Urothelium cell line (cell line): ENCODE measurements around the gene OPN1LW.
"Not testable (repeated sequence)": the region's sequence is repeated elsewhere in the genome, so short reads cannot be mapped to it uniquely, and the experiment has no call there.

Source experiments
- DNase-seq: peaks from one replicate; pipeline ENCODE4 v3.0.0; 2011; ENCODE audit warnings: low spot score, mixed read lengths
- FAIRE-seq: peaks from 2 replicates; lab custom pipeline; 2011; peaks lifted over from hg19 to GRCh38; lab: Jason Lieb, UNC

Gene OPN1LW

DNA sequence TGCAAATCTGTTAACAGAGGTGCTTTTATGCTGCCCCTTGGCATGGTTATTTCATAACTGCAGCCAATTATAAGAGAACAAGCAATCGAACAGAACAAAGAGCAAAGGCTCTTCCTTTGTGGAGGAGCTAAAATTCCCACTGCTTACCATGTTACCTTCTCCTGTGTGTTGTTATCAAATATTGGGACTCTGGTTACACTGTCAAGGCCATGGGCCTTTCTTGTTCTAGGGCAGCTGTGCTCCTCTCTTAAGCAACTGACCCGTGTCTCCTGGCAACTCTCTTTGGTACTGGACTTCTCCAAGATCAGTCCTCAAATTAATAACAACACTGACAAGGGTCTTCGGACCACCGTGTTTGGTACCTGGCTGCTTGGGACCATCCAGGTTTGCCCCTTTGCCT, 12.1 kb upstream of the OPN1LW start:
- DNase-seq = no peak
- FAIRE-seq = no peak

DNA sequence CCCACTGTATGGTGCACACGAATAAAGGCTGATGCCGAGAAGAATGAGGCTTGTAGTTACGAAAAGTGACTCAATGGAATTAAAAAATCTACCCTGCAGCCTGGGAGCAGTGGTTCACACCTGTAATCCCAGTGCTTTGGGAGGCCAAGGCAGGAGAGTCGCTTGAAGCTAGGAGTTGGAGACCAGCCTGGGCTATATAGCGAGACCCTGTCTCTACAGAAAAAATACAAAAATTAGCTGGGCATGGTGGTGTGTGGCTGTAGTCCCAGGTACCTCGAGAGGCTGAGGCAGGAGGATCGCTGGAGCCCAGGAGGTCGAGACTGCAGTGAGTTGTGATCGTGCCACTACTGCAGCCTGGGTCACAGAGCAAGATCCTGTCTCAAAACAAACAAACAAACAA, 11.7 kb upstream of the OPN1LW start:
- FAIRE-seq (no peak), DNase-seq (no peak)

DNA sequence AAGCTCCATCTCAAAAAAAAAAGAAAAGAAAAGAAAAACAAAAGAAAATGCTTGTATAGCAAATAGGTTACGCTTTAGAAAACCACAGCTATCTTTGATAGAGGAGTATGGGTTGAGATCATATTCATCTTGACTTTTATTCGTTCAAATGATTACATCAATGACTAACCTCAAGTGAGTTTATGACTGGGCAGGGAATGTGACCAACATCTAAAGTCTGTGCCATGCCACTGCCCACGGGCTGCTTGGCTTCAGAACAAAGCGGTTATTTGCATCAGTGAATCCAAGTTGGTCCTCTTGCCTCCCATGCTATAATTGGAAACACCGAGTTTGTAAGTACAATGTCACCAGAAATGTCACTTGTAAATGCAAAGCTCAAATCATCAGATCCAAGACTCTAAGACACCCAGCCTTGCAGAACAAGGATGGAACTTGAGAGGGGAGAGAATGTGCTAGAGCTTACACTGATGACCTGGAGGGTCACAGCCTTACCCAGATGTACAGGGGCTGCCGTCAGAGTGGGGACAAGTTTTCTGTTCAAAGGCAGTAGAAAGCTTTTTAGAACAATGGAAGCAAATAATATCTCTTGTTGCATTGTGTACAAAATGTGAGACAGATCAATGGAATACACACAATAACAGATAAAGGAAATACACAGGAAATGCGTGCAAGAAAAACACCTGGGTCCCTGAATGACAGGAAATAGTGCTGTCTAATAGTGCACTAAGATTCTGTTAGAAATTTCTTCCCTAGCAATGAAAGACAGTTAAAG, 8.4 kb upstream of the OPN1LW start:
- no peak for FAIRE-seq
- no peak for DNase-seq

DNA sequence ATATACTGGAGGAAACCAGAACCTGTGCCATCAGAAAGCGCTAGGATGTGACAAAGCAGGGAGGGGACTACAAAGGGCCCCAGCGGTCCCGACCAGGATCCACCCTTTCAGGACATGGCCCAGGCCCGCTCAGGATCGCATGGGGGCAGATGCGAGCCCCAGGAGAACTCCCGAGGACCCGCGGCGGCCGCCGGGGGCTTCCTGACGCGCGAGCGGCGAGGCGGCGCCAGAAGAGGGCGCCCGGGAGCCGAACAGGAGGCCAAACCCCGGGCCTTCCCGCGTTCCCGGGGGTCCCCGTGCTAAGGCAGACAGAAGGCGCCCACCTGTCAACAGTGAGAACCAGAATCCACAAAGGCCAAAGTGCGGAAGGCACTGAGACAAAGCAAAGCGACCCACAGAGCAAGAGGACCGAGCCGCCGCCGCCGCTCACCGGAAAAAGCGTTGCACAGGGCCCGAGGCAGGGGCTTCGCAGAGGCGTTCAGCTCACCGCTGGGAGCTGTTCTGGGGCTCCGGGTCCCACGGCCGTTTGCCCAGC, 7.3 kb upstream of the OPN1LW start:
- peak; percentile 79 for DNase-seq

DNA sequence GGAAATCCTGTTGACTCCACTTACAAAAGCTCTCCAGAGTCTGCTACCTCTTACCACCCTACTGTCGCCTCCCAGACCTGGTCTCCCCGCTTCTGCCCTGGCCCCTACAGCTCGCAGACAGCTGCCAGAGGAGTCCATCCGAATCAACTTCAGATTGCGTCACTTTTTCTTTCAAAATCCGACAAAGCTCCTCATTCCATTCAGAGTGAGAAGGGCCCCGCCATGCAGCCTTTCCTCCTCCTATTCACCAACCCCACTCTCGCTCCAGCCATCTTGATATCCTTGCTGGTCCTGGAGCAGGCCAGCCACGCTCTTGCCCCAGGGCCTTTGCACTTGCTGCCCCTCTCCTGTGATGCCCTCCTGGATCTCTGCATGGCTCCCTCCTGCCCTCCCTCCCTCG, 5.2 kb upstream of the OPN1LW start:
- FAIRE-seq (no peak), DNase-seq (no peak)

More for the DNA sequence above, 7.3 kb upstream of the OPN1LW start:
- no peak for FAIRE-seq

DNA sequence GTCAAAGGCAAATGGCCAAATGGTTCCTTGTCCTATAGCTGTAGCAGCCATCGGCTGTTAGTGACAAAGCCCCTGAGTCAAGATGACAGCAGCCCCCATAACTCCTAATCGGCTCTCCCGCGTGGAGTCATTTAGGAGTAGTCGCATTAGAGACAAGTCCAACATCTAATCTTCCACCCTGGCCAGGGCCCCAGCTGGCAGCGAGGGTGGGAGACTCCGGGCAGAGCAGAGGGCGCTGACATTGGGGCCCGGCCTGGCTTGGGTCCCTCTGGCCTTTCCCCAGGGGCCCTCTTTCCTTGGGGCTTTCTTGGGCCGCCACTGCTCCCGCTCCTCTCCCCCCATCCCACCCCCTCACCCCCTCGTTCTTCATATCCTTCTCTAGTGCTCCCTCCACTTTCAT, 3.8 kb upstream of the OPN1LW start:
- DNase-seq (no peak), FAIRE-seq (no peak)

DNA sequence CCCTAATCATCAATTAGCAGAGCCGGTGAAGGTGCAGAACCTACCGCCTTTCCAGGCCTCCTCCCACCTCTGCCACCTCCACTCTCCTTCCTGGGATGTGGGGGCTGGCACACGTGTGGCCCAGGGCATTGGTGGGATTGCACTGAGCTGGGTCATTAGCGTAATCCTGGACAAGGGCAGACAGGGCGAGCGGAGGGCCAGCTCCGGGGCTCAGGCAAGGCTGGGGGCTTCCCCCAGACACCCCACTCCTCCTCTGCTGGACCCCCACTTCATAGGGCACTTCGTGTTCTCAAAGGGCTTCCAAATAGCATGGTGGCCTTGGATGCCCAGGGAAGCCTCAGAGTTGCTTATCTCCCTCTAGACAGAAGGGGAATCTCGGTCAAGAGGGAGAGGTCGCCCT, 3.3 kb upstream of the OPN1LW start:
- no peak for FAIRE-seq

DNA sequence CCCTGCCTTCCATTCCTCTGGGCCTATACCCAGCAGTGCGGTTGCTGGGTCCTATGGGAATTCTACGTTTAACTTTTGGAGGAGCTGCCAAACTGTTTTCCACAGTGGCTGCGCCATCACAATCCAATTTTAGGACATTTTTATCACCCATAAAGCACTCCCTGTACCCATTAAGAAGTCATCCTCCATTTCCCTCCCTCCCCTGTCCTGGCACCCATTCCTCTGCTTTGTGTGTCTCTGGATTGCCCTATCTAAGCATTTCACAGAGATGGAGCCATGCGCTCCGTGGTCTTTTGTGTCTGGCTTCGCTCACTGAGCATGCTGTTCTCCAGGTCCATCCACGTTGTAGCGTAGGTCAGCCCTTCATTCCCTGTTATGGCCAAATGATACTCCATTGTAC, 1.7 kb upstream of the OPN1LW start:
- FAIRE-seq = no peak
- DNase-seq = no peak

More for the DNA sequence above, 3.3 kb upstream of the OPN1LW start:
- no peak for DNase-seq

DNA sequence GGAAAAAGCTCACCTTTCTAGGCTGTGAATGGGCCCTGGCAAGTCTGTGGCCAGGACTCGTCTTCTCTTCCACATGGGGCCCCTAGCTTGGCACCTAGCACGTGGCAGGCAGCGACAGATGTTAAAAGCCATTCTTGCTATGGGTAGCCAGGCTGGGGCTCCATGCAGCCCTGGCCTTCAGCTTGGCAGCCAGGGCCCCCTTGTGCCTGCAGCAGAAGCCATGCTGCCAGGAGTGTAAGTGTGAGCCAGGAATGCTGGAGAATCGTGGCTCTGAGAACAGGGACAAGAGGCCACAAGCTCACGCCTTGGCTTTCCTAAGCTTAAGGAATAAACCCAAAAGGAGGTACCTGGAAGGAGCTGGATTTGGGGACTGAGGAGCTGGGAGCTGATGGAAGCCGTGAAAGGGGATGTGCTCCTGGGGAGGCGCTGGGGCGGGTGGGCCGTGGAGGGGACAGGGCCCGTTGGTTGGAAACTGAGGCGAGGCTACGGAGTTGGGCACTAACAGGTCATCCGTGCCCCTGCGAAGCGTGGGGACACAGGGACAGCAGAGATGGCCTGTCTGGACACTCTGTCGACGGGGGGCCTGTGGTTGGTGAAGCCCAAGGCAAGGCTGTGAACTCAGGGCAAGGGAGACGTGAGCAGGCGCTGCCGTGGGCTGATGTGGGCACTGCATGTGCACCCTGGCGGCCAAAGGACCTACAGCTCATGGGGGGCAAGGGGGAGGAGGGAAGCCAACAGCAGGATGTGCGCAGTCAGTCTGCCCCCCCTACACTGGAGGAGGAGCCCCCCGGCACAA, 895 bp upstream of the OPN1LW start:
- FAIRE-seq (no peak), DNase-seq (no peak)

DNA sequence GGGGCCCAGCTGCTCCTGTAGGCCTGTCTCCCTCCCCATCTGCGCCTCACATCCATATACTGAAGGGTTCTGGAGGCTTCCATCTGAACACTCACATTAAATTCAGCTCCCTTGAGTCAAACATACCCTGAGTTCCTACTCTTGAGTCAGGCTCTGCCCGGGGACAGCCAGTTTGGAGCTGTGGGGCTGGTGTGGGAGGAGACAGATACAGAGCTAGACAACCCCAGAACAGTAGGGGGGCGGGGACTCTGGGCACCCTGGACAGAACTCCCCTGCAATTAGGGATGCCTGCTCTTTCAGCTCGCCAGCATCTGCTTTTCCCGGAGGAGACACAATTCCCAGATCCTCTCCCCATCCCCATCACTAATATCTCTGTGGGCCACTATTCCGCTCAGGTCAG, 7.0 kb downstream of the OPN1LW start:
- not testable (repeated sequence) for DNase-seq, FAIRE-seq

DNA sequence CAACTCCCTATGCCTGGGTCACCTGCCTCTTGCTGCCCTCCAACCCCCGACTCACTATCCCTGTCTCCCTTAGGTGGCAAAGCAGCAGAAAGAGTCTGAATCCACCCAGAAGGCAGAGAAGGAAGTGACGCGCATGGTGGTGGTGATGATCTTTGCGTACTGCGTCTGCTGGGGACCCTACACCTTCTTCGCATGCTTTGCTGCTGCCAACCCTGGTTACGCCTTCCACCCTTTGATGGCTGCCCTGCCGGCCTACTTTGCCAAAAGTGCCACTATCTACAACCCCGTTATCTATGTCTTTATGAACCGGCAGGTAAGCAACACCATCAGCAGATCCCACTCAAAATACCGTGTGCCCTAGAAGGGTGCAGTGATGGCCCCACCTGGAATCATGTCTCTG, 12.2 kb downstream of the OPN1LW start:
- not testable (repeated sequence) for DNase-seq, FAIRE-seq

DNA sequence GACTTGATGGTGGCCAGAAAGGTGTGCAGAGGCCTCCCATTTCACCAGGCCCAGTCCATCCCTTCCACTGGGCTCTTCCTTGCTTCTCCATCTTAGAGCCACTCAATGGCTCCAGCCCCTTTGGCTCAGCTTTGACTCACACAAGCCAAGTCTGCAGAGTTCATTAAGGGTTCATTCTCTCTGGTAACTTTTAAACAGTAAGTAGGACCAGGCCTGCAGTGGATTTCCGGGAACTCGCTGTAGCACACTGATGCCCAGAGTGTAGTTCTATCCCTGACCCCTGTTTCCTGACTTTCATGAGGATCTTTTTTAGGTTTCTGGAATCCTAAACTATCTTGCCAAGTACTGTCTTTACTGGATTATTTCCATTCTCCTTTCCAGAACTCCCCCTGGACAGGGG, 13.2 kb downstream of the OPN1LW start:
- not testable (repeated sequence) for DNase-seq

DNA sequence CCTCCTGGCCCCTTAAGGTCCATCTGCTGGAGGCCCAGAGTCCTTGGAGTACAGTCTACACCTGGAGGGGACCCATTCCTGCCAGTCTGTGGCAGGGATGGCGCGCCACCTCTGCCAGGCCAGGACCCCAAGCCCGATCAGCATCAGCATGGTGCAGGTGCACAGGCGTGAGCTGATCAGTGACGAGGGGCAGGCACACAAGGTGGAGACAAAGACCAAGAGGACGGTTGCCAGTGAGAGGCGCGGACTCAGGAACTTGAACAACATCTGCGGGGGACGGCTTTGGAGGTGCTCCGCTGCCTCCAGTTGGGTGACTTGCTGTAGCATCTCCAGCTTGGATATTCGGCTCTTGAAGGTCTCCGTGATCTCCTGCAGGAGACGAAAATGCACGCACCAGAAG, 15.3 kb downstream of the OPN1LW start:
- DNase-seq, FAIRE-seq: not testable (repeated sequence)

More for the DNA sequence above, 13.2 kb downstream of the OPN1LW start:
- not testable (repeated sequence) for FAIRE-seq

DNA sequence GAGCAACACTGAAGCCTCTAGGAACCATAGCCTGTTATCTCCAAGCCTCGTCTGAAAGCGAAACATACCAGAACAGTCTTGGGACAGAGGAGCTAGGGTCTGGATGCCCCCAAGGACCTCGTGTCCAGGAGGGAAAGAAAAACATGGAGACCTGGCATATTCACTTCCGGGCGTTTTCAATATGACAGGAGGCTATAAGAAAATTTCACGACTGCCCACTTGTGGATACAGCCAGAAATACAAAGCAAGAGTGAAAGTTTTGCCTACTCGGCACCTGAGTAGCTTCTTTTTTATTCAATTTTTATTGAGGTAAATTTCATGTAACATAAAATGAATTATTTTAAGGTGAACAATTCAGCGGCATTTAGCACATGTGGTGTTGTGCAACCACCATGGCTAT, 20.9 kb downstream of the OPN1LW start:
- DNase-seq, FAIRE-seq: not testable (repeated sequence)

DNA sequence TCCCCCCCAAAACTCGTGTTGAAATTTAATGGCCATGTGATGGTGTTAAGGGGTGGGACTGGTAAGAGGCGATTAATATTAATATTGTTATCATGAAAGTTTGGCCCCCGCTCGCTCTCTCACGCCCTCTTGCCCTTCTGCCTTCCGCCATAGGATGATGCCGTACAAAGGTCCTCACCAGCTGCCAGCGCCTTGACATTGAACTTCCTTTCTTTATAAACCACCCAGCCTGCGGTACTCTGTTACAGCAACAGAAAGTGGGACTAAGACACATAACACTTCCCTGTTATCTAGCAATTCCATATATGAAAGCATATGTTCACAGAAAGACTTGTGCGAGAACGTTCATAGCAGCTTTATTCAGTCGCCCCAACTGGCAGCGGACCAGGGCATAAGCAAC, 24.3 kb downstream of the OPN1LW start:
- not testable (repeated sequence) for FAIRE-seq

DNA sequence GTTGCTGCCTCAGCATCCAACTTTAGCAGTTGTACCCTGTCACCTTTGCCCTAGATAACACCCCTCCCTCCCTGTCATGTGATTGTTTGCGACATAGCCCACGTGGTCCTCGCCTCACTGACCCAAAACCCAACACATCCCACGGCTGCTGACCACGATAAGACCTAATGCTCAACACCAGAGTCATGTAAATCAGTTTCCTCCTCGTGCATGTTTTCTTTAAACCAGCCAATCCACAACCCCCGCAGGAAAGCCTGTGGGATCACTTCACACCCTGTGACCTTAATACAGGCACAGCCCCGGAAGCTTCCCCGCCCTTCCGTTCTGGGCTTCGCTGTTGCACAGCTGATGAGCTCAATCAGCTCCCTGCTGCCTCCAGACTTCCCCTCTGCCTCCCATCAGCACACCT, 28.5 kb downstream of the OPN1LW start:
- not testable (repeated sequence) for FAIRE-seq, DNase-seq

More for the DNA sequence above, 24.3 kb downstream of the OPN1LW start:
- not testable (repeated sequence) for DNase-seq

DNA sequence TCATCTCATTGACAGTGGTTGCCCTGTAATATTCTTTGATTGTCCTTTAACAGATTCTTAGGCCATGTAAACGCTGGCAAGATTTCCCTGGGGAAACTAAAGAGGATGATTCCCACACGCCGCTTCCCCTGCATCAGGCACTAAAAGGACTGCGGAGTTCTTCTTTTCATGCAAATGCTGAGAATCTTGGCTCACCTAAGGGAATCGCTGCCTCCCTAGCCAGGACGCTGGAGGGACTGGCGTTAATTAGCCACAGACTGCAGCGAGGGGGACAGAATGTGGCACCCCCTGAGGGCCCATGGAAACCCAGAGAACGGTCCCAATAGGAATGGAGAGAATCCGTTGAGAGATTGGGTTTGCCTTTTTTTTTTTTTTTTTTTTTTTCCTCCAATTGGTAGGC, 30.3 kb downstream of the OPN1LW start:
- DNase-seq, FAIRE-seq: not testable (repeated sequence)

DNA sequence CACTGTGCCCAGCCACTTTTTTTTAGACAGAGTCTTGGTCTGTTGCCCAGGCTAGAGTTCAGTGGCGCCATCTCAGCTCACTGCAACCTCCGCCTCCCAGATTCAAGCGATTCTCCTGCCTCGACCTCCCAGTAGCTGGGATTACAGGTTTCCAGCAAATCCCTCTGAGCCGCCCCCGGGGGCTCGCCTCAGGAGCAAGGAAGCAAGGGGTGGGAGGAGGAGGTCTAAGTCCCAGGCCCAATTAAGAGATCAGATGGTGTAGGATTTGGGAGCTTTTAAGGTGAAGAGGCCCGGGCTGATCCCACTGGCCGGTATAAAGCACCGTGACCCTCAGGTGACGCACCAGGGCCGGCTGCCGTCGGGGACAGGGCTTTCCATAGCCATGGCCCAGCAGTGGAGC, 38.3 kb downstream of the OPN1LW start, which contains the start of gene OPN1MW:
Gene OPN1MW, plus strand, starts transcription at position 301 of the 400 bp plus-strand sequence. Its CDS starts 82 bp downstream, at position 383.
- FAIRE-seq, DNase-seq: not testable (repeated sequence)

DNA sequence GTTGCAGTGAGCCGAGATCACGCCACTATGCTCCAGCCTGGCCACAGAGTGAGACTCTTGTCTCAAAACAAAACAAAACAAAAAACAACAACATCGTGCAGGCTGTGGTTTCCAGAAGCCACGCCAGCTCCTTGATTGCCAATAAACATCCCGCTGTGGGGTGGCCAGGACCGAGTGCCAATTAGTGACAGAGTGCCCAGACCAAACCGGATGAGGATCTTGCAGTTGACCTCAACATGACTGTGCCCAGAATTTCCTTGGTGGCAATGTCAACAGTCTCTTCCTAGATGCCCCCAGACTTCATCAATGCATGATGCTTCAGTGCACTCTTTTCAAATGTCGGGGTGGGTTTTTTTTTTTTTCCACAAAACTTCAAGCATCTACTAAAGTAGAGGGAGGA, 39.8 kb downstream of the OPN1LW start:
- DNase-seq, FAIRE-seq: not testable (repeated sequence)

DNA sequence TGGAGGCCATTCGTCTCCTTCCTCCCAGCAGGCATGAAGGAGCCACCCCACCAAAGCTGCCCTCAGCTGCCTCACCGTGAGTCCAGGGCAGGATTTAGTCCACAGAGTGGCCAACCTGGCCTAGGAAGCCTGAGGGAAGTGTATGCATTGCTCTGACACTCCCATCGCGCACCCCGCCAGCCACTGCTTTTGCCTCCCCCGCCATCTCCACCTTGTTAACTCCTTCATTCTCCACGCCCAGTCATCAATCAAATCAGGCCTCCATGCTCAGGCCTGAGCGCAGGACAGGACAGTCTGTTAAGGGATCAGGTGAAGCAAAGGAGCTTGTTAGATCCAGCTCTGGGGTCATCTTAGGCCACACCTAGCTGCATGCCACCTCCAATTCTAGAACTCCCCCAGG, 48.8 kb downstream of the OPN1LW start:
- not testable (repeated sequence) for DNase-seq, FAIRE-seq

DNA sequence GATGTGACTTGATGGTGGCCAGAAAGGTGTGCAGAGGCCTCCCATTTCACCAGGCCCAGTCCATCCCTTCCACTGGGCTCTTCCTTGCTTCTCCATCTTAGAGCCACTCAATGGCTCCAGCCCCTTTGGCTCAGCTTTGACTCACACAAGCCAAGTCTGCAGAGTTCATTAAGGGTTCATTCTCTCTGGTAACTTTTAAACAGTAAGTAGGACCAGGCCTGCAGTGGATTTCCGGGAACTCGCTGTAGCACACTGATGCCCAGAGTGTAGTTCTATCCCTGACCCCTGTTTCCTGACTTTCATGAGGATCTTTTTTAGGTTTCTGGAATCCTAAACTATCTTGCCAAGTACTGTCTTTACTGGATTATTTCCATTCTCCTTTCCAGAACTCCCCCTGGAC, 50.3 kb downstream of the OPN1LW start:
- FAIRE-seq = not testable (repeated sequence)

More for the DNA sequence above, 50.3 kb downstream of the OPN1LW start:
- not testable (repeated sequence) for DNase-seq
